GM21360 (cell line): ENCODE data around the gene SLC2A10.

ENCODE experiments used
- ATAC-seq: cut with Tn5 transposase; IDR thresholded peaks from one replicate; pipeline ENCODE4 v1.9.1; 2021; ENCODE audit warnings: mild to moderate bottlenecking, moderate library complexity; ENCODE audit not compliant: unreplicated experiment

The SLC2A10 gene

GRCh38 chr20:46681032-46681854, 28.2 kb upstream of the SLC2A10 start:
- no peak for ATAC-seq

GRCh38 chr20:46682063-46682821, 27.2 kb upstream of the SLC2A10 start:
- ATAC-seq = no peak

- ATAC-seq = no peak
Measured at GRCh38 chr20:46683011-46683667, 26.3 kb upstream of the SLC2A10 start.

GRCh38 chr20:46683668-46683938, 25.8 kb upstream of the SLC2A10 start:
- ATAC-seq = no peak

GRCh38 chr20:46683939-46684750, 25.3 kb upstream of the SLC2A10 start:
- no peak for ATAC-seq

GRCh38 chr20:46688151-46689081, 21.0 kb upstream of the SLC2A10 start:
- ATAC-seq = no peak

- peak; percentile 90 for ATAC-seq
Measured at GRCh38 chr20:46689082-46689753, 20.2 kb upstream of the SLC2A10 start, which contains the start of gene TP53RK. Gene TP53RK, minus strand, starts transcription at chr20:46689444. Its CDS starts 30 bp downstream, at chr20:46689414.

- no peak for ATAC-seq
Measured at GRCh38 chr20:46689754-46690085, 19.7 kb upstream of the SLC2A10 start.

- no peak for ATAC-seq
Measured at GRCh38 chr20:46690219-46691106, 19.0 kb upstream of the SLC2A10 start.

- ATAC-seq = no peak
Measured at GRCh38 chr20:46691196-46691595, 18.3 kb upstream of the SLC2A10 start.

GRCh38 chr20:46694484-46694883, 15.0 kb upstream of the SLC2A10 start:
- ATAC-seq = no peak

- ATAC-seq = no peak
Measured at GRCh38 chr20:46695892-46696291, 13.6 kb upstream of the SLC2A10 start.

- no peak for ATAC-seq
Measured at GRCh38 chr20:46696791-46697279, 12.6 kb upstream of the SLC2A10 start.

- no peak for ATAC-seq
Measured at GRCh38 chr20:46698788-46699187, 10.7 kb upstream of the SLC2A10 start.

GRCh38 chr20:46699651-46700359, 9.6 kb upstream of the SLC2A10 start:
- no peak for ATAC-seq

- no peak for ATAC-seq
Measured at GRCh38 chr20:46700481-46700880, 9.0 kb upstream of the SLC2A10 start.

GRCh38 chr20:46701057-46701456, 8.4 kb upstream of the SLC2A10 start:
- no peak for ATAC-seq

- ATAC-seq = no peak
Measured at GRCh38 chr20:46701556-46701955, 7.9 kb upstream of the SLC2A10 start.
